GM12873 (cell line): ENCODE results near the gene MUC6.

Experiments used
- TF ChIP-seq, protein P1 (sequence below): IDR thresholded peaks from 2 replicates; pipeline ENCODE4 v1.5.1; 2012; ENCODE audit warnings: low read depth, mild to moderate bottlenecking, moderate library complexity, low read length, control low read depth; ENCODE audit not compliant: insufficient read depth; ENCODE audit errors: missing control alignments

Gene MUC6

DNA sequence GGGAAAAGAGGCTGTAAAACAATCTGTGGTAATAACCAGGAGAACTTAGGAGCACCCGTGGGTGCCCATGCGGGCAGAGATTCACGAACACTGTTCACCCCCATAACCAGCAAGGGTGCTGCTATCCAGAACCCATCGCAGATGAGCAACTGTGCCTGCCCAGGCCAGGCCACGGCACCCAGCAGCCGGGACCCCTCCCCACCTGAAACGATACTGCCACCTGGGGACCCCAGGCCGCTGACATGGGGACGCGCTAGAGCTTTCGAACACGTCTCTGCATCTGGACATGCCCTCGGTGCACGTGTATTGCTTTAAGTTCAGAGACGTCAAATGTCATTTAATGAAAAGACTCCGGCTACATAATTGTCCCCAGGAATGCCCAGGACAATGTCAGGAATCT, 23.9 kb upstream of the MUC6 start:
- TF ChIP-seq, protein P1, sequence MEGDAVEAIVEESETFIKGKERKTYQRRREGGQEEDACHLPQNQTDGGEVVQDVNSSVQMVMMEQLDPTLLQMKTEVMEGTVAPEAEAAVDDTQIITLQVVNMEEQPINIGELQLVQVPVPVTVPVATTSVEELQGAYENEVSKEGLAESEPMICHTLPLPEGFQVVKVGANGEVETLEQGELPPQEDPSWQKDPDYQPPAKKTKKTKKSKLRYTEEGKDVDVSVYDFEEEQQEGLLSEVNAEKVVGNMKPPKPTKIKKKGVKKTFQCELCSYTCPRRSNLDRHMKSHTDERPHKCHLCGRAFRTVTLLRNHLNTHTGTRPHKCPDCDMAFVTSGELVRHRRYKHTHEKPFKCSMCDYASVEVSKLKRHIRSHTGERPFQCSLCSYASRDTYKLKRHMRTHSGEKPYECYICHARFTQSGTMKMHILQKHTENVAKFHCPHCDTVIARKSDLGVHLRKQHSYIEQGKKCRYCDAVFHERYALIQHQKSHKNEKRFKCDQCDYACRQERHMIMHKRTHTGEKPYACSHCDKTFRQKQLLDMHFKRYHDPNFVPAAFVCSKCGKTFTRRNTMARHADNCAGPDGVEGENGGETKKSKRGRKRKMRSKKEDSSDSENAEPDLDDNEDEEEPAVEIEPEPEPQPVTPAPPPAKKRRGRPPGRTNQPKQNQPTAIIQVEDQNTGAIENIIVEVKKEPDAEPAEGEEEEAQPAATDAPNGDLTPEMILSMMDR, result no peak

DNA sequence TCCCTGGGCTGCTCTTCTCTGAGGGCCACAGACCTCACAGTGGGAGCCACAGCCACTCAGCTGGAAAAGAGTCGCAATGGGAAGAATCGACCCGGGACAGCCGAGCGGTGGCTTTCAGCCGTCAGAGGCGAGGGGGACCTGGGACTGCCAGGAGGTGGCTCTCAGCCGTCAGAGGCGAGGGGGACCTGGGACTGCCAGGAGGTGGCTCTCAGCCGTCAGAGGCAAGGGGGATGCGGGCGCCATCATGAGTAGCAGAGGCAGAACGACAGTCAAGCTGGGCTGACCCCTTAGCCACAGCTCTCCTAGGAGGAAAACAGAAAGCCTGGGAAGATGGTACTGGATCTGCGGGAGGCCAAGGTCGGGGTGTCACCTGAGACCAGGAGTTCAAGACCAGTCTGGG, 23.2 kb upstream of the MUC6 start:
- TF ChIP-seq, protein P1, result no peak

DNA sequence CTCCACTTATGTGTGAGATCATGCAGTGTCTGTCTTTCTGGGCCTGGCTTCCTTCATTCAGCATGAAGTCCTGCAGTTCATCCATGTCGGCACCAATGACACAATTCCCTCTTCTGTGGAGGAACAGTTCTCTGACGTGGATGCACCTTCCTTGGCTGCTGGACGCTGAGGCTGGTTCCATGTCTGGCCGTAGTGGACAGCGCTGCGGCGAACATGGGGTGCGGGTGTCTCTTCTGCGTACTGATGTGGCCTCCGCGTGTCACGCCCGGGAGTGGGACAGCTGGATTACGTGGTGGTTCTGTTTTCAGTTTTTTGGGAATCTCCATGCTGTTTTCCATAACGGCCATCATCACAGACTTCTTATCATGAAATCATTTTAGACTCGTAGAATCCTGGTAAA, 21.3 kb upstream of the MUC6 start:
- TF ChIP-seq, protein P1, result no peak

DNA sequence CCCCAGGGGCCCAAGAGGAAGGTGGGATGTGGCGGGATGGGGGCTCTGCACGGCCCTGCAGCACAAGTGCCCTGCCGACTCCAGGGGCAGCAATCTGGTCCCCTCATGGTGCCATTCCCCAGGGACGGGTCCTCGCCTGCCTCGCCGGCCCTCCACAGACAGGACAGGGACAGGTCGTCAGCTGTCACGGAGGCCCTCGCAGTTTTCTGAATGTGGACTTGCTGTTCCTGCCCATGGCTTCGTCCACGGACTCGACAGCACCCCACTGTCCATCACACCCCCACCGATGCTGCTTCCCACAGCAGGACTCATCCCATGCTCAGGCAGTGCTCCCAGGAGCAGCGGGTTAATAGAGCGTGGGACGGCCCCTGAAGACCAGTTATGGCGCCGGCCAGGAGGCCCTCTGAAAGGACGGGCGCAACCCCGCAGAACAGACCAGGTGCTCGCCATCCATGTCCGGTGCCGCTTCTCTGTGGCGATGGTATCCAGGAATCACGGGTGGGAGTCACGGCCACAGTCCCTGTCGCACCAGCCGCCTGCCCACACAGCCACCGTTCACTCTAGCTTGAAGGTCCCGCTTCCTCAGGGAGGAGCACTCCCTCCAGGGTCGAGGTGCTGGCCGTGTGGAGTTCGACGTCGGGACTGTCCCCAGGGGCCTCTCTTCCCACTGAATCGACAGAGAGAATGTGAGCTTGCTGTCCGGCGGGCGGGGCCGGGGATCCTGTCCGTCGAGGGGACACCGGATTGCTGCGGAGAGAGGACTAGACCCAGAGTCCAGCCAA, 19.7 kb upstream of the MUC6 start:
- TF ChIP-seq, protein P1, result no peak

DNA sequence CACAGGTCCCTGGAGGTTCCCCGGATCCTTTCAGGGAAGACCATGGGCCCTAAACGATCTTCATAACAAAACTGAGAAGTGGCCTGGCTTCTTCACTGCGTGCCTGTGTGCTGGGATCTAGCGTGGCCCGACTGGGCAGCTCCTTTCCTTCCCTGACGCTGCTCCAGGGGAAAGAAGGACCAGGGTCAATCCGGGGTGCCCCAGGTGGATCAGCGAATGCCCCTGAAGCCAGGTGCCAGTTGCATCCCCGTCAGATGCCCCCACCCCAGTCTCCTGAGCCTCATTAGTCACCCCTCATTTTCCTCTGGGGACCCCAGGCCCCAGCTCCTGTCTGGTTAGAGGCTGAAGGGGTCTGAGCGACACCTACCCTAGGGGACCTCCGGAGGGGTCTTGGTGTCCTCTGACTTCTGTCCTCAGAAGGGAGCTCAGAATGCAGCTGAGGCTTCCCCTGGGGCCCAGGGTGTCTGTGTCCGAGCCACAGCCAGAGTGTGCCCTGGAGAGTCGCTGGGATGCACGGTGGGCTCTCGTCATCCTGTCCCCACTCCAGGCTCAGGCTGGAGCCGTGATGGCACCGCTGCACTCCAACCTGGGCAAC, 18.7 kb upstream of the MUC6 start:
- TF ChIP-seq, protein P1, result no peak

DNA sequence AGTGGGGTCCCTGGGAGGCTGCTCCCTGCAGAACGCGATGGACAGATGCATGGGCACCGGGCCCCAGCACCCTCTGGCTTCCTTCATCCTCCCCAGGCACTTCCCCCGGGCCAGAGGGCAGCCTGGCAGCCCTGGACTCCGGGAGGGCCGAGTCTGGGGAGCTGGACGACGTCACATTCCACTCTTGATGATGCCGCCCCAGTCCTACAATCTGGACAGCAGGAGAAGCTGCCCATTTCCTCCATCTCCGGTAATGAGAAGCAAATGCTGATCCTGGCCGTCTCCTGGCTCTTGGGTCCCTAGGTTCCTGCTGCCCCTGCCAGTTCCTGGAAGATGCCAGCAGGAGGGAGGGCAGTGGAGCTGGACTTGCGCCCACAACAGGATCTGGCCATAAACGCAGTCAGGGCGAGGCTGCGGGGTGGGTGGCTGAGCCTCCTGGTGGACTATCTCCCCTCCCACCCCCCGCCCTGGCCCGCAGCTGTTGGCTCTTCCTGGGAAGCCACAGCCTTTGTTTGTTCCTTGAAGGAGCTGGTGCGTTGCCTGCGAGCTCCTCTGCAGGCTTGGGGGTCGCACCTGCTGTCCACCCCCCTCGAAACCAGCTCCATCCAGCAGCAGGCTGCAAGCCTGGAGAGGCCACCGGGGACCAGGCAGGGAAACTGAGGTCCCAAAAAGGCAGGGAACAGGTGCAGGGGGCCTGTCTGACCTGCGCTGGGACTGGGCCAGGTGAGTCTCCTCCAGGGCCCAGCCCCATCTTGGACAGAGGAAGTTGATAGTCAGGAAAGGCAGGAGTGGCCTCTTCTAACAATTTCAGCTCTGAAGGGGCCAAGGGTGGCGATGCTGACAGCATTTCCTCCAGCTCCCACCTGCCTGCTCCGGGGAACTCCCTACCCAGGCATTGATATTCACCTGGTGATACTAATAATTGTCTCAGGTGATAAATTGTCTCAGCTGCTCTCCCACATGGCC, 17.9 kb upstream of the MUC6 start:
- TF ChIP-seq, protein P1, result no peak
